SK-MEL-5 (cell line): ENCODE data around the gene EPHA4. TPM values are rescaled to one million over a fixed set of nuclear protein-coding genes. Genes with fewer than 3 reads are reported as not detected.

Experiments used
- DNase-seq: peaks from one replicate; pipeline ENCODE4 v3.0.0-alpha.2; 2016; ENCODE audit warnings: low read depth, low spot score
- in situ Hi-C: cut with HindIII; loops from 2 replicates; pipeline ENCODE4 v1.10.0; 2016; ENCODE audit warnings: low sequenced_read_pairs, high pct_unique_total_duplicates, low pct_unique_long_range_greater_than_20kb
- polyA plus RNA-seq, 2 experiments: library from polyadenylated mRNA; depleted of rRNA; stranded (reverse); fragments of >200 nt; gene quantifications; 2 replicates each; pipeline ENCODE4 v1.2.3, GENCODE V29; 2015
- total RNA-seq: library from RNA; depleted of rRNA; stranded (reverse); fragments of >200 nt; shearing (Covaris generic); gene quantifications from 2 replicates; pipeline ENCODE4 v1.2.3, GENCODE V29; 2014; rRNA removed

The EPHA4 gene
- total RNA-seq, result 42.4 and 59.8 TPM in 2 replicates
- 26.1 and 37.2 TPM in 2 replicates for polyA plus RNA-seq (2015; cell fraction: cytosol; rRNA removed)
- polyA plus RNA-seq (2015; cell fraction: nucleus; rRNA removed), result 52.1 and 60.8 TPM in 2 replicates

DNA sequence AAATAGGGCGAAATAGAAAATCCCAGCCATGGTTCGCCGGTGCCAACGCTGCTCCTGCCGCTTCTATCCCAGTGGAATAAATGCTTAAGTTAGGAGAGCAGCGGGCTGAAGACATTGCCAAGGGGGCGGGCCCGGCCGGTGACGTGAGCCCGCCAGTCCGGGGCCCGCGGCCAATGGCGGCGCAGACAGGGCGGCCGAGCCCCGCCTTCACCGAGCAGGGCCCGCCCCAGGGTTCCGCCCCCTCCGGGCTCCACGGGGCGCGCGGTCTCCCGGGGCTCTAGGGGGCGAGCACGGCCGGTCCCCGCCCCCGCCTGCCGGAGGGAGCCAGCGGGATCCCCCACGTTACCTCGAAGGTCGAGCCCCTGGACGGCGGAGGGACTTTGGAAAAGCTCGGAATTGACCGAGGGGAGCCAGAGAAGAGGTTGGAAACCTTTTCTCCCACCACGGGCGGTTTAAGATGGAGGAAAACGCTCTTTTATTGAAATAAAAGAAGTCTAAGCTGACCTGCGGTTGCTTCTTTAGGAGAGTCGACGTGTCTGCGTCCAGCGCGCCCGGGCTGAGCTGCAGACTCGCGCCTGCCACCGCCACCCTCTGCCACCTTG is at the start of gene EPHA4:
EPHA4 (minus strand) TSS at position 86 of the 602 bp plus-strand sequence; CDS start at position 30, 56 bp downstream.
- peak; percentile 84 for DNase-seq
- in situ Hi-C loops, result no loop called here

DNA sequence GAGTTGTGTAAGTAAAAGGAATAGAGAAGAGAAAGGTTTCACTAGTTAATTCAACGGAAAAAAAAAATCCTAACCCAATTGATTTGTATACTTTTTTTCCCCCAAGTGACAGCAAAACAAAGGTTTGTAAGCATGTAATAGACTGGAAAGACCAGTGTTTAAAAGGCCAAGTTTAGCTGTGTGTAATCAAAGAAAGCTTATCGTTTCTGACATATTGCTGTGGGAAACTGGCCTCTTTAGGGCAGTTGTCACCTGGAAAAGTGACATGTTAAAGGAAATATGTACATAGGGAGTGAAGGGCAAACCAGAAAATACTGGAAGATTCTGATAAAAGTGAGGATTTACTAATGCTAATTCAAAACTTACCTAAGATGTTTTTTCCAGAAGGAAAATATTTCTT is 45.9 kb upstream of the EPHA4 start:
- in situ Hi-C loops, result no loop called here
- no peak for DNase-seq

DNA sequence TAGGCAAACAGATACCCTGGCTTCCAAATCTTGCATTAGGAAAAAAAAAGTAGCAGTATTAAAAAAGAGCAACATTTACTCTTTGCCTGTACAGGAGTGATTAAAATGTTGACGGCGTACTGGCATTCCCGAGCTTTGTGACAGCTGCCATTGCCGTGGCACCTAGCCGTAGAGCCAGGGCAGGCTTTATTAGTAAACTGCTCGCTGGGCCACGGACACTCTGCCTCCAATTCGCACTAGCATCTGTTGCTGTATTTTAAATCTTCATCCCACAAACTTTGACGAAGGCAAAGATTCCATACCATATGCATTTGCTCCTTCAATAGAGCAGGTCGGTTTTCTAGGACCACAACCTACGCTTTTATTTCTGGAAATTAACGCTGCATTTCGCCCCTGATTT is 44.5 kb upstream of the EPHA4 start:
- in situ Hi-C loops, result no loop called here
- no peak for DNase-seq

DNA sequence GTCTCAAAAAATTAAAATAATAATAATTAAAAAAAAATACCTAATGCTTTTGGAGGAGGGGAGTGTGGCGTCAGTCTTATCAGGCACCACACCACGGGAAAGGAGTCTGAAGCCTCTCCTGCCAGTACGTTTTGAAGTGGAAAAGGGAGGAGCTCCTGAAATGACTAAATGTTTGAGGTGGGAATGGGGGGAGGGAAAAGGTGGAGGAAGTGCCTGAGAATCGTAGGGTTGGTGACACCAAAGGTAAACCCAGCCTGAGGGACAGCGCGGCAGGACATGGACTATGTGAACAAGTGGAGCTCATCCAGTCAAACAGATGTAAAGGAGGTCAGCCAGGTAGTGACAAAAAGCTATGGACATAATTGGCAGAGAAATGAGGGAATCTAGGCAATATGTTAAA is 42.2 kb upstream of the EPHA4 start:
- DNase-seq, result no peak

DNA sequence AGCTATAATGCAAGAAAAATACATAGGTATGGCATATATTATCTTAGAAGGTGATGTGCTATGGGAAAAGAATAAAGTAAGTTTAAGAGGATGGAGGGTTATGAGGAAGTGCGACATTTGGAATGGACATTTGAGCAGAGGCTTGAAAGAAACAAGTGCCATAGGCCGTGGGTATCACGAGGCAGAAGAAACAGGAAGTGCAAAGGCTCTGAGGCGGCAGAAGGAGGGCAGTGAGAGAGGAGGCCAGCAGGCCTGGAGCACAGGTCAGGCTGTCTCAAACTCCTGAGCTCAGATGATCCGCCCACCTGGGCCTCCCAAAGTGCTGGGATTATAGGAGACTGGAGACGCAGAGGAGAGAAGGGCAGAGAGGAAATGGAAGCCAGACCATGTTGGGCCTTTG is 40.7 kb upstream of the EPHA4 start:
- in situ Hi-C loops, result no loop called here
- no peak for DNase-seq

More for the DNA sequence above, 42.2 kb upstream of the EPHA4 start:
- in situ Hi-C loops, result no loop called here

DNA sequence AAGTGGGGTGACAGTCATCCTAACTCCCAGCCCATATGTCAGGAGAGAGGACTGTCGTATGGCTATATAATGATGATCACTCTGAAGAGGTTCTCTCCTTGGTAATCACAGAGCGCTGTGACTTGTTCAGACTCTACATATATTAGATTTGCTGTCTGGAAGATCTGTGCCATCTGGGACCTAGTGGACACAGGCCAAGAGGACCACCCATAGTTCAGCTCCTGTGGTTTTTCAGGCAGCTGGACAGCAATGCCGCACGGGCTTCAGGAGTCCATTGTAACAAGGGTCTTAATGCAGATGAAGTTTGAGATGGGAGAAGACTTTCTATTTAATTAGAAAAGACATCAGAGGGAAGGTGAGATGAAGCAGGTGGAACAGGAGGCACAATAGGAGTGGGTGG is 40.1 kb upstream of the EPHA4 start:
- in situ Hi-C loops, result no loop called here
- DNase-seq, result no peak

DNA sequence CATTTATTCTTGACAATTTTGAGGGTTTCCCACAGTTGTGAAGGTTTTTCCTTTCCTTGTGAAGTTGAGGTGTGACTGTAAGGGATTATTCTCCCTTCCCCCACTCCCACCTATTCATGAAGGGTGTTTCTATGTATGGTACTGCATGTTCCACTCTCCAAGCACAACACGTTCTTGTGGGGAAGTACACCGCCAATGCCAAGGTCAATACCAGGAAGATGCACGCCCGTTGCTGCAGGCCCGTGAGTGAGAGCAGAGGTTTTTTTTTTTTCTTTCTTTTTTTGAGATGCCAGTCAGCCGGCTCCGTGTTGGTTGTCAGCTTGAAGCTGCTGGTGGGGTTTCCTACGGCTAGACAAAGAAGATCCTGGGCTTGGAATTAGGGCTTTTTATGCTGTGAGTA is 38.6 kb upstream of the EPHA4 start:
- no peak for DNase-seq
- in situ Hi-C loops, result no loop called here

DNA sequence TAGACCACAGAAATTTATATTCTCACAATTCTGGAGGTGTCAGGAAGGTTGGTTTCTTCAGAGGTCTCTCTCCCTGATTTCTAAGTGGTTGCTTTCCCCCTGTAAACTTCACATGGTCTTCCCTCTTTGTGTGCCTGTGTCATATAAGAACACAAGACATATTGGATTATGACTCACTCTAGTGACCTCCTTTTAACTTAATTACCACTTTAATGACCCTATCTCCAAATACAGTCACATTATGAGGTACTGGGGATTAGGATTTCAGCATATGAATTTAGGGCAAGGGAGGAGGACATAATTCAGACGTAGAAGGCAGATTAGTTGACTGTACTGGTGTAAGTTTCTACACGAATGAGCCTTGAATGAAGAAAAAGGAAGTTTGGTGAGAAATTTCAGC is 38.2 kb upstream of the EPHA4 start:
- in situ Hi-C loops, result no loop called here
- no peak for DNase-seq

DNA sequence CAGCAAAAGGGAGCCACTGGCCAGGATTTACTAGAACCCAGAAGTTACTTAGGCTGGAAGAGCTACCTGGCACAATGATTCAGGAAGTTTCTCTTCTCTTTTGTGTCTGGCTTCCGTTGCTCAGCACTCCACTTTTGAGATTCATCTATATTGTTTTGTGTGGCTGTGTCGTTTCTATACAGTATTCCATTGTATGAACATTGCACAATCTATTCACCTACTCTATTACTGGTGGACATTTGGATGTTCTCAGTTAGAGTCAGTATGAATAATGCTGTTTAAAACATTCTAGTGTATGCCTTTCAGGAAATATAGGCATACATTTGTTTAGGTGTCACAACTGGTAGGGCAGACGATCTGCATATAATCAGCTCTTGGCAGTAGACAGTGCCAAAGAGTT is 36.3 kb upstream of the EPHA4 start:
- no peak for DNase-seq
- in situ Hi-C loops, result no loop called here

DNA sequence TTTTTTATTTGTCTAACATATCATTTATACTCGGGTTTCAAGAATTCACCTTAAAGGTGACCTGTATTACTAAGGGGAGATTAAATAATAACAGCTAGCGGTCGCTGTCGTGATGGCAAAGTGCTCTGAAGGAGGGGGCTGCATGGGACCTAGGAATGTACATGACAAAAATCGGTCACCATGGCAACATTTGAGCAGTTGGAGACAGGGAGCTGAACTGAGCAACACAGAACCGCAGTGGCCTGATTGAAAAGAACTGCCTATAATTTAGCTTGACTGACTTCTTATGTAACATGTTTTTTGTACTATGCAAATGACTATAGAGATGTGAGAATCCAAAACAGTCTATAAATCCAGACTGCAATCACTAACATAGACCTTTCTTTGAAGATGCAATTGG is 34.3 kb upstream of the EPHA4 start:
- no peak for DNase-seq
- in situ Hi-C loops, result no loop called here

DNA sequence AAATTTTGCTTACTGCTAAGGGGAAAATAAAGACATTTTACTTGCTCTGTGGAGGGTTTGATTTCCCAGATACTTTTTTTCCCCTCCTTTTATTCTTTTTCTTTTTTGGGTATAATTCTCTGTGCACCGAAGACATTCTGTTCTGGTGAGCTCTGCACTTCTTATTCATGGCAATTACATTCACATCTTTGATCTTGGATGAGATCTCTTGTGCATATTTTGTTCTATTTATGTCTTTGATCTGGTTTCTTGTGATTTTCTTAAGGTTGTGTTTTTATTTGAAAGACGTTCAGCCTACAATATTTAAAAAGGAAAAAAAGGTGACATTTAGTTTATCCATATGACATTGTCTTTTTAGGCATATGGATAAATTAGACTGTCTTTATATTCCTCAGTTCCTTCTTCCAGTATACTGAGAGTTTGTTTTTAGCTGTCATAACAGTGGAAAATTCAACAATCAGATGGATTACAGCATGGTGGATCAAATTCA is 33.7 kb upstream of the EPHA4 start:
- in situ Hi-C loops, result no loop called here
- DNase-seq, result no peak

DNA sequence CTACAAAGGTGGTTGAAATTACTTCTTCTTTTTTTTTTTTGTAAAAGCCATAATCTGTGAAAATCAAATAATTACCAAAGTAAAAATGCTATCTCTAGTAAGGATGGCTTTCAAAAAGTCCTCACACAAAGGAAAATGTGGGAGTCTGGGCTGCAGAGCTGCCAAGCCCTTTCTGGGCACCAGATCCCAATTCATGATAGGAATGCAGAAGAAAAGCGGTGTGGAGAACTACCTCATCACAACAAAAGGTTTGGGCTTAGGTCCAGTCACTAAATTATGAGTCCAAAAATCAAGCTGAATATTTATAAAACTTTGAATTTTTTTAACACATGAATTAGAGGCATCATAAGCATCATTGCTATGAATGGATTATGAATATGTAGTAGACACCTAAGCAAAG is 30.8 kb upstream of the EPHA4 start:
- DNase-seq, result no peak
- in situ Hi-C loops, result no loop called here

DNA sequence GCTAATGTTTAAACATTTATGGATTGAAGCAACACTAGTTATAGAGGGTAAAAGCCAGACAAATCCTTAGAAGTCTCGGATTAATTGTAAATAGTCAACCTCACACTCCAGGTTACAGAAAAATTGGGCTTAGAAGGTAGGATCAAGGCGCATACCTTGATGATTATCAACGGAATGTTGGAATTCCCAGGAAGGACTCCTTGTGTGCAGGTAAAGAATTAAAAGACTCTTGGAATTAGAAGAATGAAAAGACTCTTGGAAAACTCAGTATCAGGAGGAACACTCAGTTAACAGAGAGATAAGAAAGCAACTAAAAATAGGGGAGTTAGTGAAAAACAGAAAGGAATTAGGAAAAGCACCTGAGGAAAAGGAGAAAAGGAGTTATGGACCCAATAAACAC is 29.3 kb upstream of the EPHA4 start:
- in situ Hi-C loops, result no loop called here
- DNase-seq, result no peak

DNA sequence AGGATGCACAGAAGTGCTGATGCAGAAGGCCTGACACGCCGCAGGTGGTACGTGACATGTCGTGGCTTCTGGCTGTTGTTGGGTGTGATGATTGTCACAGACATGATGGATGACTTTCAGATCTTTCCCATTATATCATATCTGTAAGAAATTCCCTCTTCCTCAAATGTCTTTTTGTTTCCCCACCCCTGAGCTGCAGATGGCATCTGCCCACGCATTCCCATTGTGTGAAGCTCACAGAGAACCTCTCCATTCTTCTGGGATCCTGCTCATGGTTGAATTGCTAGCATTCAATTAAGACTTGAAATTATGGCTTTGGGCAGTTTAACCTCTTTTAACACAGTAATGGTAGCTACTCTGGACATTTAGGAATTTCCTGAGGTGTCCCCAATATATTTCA is 28.3 kb upstream of the EPHA4 start:
- in situ Hi-C loops, result no loop called here
- DNase-seq, result no peak

DNA sequence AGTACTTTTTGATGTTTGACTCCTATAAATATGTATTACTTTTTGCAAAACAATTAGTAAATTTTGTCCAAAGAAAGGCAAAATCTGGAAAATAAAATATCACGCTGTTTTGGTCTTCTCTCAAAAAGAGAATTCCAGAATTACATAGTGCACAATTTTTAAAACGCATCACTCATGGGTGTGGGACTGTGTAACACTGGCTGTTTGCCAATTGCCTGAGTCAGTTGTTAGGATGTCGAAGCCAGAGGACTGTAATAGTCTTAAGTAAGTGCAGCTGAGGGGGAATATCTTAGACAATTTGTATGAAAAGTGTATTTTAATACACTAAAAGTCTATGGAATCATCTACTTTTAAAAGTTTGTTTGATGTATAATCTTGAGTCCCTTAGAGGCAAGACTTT is 24.1 kb upstream of the EPHA4 start:
- in situ Hi-C loops, result no loop called here
- no peak for DNase-seq

DNA sequence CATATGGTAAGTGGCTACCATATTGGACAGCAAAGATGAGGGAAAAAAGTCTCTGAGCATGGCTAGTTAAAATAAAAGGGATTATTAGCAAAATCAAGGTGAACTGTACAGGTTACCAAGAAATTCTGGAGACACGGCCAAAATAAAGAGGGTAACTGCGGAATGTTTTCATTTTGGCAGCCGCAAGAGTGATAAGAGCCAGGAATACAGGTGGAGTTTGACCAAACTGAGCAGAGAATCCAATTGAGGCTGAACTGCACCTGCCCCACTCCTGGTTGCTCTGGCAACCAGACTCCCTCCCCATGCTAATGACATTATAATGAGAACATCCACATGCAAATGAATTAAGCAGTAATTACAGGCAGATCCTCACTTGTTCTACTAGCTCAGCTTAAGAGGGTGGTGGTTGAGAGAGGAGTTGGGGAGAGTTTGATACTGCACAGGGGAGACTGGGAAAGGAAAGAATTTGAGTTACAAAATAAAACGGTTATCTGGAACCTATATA is 18.8 kb upstream of the EPHA4 start:
- in situ Hi-C loops, result no loop called here
- DNase-seq, result no peak

DNA sequence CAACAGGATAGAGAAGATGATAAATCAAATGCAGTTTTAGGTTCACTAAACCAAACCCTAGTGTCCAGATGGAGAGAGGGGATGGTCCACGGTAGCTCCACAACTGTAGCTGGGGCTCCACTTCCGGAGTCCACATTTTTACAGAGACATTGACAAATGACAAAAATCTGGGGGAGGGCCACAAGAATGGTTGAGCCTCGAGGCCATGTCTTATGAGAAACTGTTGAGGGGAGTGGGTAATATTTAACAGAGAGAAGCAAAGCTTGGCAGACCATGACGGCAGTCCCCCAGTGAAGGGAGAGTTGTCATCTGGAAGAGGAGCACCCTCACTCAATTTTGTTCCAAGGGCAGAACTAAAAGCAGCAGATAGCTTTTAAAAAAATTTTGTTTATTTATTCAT is 17.6 kb upstream of the EPHA4 start:
- in situ Hi-C loops, result no loop called here
- DNase-seq, result no peak

DNA sequence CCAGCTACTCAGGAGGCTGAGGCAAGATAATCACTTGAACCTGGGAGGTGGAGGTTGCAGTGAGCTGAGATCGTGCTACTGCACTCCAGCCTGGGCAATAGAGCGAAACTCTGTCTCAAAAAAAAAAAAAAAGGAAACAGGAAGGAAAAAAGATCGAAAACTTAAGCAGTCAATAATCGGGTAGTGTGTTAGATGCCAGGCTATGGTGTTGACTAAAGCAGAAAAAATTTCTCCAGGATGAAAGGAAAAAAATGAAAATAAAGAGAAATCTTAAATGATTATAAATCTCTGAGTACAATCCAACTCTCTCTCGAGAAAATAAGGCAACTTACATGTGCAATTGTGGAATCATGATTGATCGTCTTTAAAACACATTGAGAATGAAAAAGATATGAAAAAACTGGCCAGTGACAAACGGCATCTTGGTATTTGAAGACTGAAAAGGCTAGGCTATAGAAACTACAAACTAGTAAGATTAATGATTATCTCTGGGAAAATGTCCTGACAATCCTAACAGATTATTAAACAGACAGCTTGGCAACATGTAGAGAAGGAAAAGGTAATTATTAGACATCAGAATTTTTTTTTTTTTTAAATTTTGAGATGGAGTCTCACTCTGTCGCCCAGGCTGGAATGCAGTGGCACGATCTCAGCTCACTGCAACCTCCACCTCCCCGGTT is 16.3 kb upstream of the EPHA4 start:
- in situ Hi-C loops, result no loop called here
- no peak for DNase-seq

DNA sequence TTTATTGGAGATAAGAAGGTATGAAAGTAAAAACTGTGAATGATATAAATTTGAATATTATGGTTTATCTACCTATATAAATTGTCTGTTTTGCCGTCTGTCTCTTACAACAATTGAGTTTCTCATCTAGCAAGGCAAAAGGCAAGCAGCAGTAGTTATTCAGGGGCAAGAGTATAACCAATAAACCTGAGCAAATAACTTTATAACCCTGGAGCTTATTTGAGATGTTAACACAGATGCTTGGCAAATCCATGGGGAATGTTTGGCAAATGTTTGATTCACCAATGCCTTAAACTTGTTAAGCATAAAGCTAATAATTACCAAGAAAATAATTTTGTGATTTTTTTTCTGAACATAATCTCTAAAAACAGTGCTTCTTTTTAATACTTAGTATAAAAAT is 9.9 kb upstream of the EPHA4 start:
- in situ Hi-C loops, result no loop called here
- DNase-seq, result no peak
